CD14-positive monocyte (primary cell): ENCODE results near the gene TMEM247. TPM values are rescaled to one million over a fixed set of nuclear protein-coding genes. Genes with fewer than 3 reads are reported as not detected.

ENCODE experiments used
- DNase-seq, 3 donors: peaks; one replicate each; pipeline ENCODE4 v3.0.0-alpha.2; 2011 to 2022
- H2AFZ ChIP-seq: 2 replicates; pipeline ENCODE4 v1.6.0; 2012; ENCODE audit warnings: mild to moderate bottlenecking, low read depth, low read length, inconsistent platforms; ENCODE audit not compliant: insufficient read depth, poor library complexity, severe bottlenecking
- H3K27ac ChIP-seq, 2 donors: 1 replicate in 1 of 2; 2 replicates in 1 of 2; pipeline ENCODE4 v1.5.1; 2012 to 2013; ENCODE audit warnings: low read length in 2 of 2, control low read depth in 1 of 2, inconsistent platforms in 1 of 2, low read depth in 1 of 2, mild to moderate bottlenecking in 1 of 2
- H3K27me3 ChIP-seq, 2 donors: one replicate each; pipeline versions ENCODE4 v1.6.0 to v1.6.1; 2011 to 2013; ENCODE audit warnings: low read length in 2 of 2; ENCODE audit not compliant: control insufficient read depth in 2 of 2, insufficient read depth in 2 of 2
- H3K36me3 ChIP-seq, 2 donors: replicated peaks in 1 of 2; 1 replicate in 1 of 2; 2 replicates in 1 of 2; pipeline versions ENCODE4 v1.5.1 to v1.6.1; 2012 to 2013; ENCODE audit warnings: low read length in 2 of 2, control low read depth in 1 of 2, inconsistent platforms in 1 of 2, mild to moderate bottlenecking in 1 of 2; ENCODE audit not compliant: insufficient read depth in 2 of 2, control insufficient read depth in 1 of 2
- H3K4me1 ChIP-seq, 2 donors: 1 replicate in 1 of 2; 2 replicates in 1 of 2; pipeline versions ENCODE4 v1.5.1 to v1.6.1; 2012 to 2013; ENCODE audit warnings: low read length in 2 of 2, control low read depth in 1 of 2, inconsistent platforms in 1 of 2, mild to moderate bottlenecking in 1 of 2, moderate library complexity in 1 of 2; ENCODE audit not compliant: insufficient read depth in 2 of 2, control insufficient read depth in 1 of 2
- H3K4me2 ChIP-seq: replicated peaks from 2 replicates; pipeline ENCODE3; 2012; ENCODE audit warnings: low read length, moderate library complexity, mild to moderate bottlenecking; ENCODE audit not compliant: poor library complexity, severe bottlenecking; ENCODE audit errors: extremely low read depth
- H3K4me3 ChIP-seq, 3 experiments: fragments of 200-600 bp in 1 of 3; sonication (generic) in 1 of 3; replicated peaks in 1 of 3; 1 replicate in 2 of 3; 2 replicates in 1 of 3; pipeline ENCODE4 v1.5.1; 2011 to 2013; ENCODE audit warnings: low read length in 3 of 3, mild to moderate bottlenecking in 3 of 3, control low read depth in 2 of 3, low read depth in 2 of 3, inconsistent platforms in 1 of 3, moderate library complexity in 1 of 3
- H3K79me2 ChIP-seq: 2 replicates; pipeline ENCODE4 v1.6.0; 2012; ENCODE audit warnings: mild to moderate bottlenecking, control low read depth, inconsistent platforms, low read length, moderate library complexity; ENCODE audit not compliant: insufficient read depth
- H3K9ac ChIP-seq: 2 replicates; pipeline ENCODE4 v1.6.0; 2017; ENCODE audit warnings: low read length, mild to moderate bottlenecking; ENCODE audit not compliant: insufficient read depth, poor library complexity, severe bottlenecking
- H3K9me3 ChIP-seq, 2 donors: replicated peaks in 1 of 2; 1 replicate in 1 of 2; 2 replicates in 1 of 2; pipeline versions ENCODE4 v1.5.1 to v1.6.1; 2012 to 2013; ENCODE audit warnings: low read length in 2 of 2, control low read depth in 1 of 2; ENCODE audit not compliant: control insufficient read depth in 1 of 2, insufficient read depth in 1 of 2
- H4K20me1 ChIP-seq: 2 replicates; pipeline ENCODE4 v1.6.0; 2012; ENCODE audit warnings: mild to moderate bottlenecking, low read length, control low read depth, moderate library complexity; ENCODE audit not compliant: insufficient read depth
- H3K27ac Mint-ChIP-seq, 7 donors: one replicate each; pipeline ENCODE4 v1.8.0; 2020; ENCODE audit warnings: mild to moderate bottlenecking in 7 of 7, mixed read lengths in 7 of 7, moderate library complexity in 6 of 7, inconsistent platforms in 2 of 7
- H3K27me3 Mint-ChIP-seq, 3 donors: one replicate each; pipeline ENCODE4 v1.8.0; 2021 to 2022; ENCODE audit warnings: low read depth in 3 of 3, mild to moderate bottlenecking in 3 of 3, mixed read lengths in 3 of 3, moderate library complexity in 3 of 3, inconsistent platforms in 1 of 3
- H3K36me3 Mint-ChIP-seq, 2 donors: one replicate each; pipeline ENCODE4 v1.8.0; 2020; ENCODE audit warnings: mixed read lengths in 2 of 2, inconsistent platforms in 1 of 2, mild to moderate bottlenecking in 1 of 2
- H3K4me1 Mint-ChIP-seq: one replicate; pipeline ENCODE4 v1.8.0; 2020; ENCODE audit warnings: mild to moderate bottlenecking, mixed read lengths
- H3K4me3 Mint-ChIP-seq, 2 donors: one replicate each; pipeline ENCODE4 v1.8.0; 2020; ENCODE audit warnings: mild to moderate bottlenecking in 2 of 2, mixed read lengths in 2 of 2, moderate library complexity in 1 of 2
- H3K9me3 Mint-ChIP-seq, 7 donors: one replicate each; pipeline ENCODE4 v1.8.0; 2020 to 2022; ENCODE audit warnings: mixed read lengths in 7 of 7, mild to moderate bottlenecking in 6 of 7, moderate library complexity in 6 of 7, inconsistent platforms in 2 of 7
- CTCF ChIP-seq: fragments of 200-600 bp; IDR thresholded peaks from one replicate; pipeline ENCODE4 v1.8.0; 2022; ENCODE audit warnings: antibody characterized with exemption, mild to moderate bottlenecking
- WGBS: methylation state at CpG from one replicate; pipeline ENCODE4 v1.1.5; 2013; ENCODE audit warnings: missing lambda C conversion rate; ENCODE audit not compliant: insufficient coverage; 5-methylcytosine and 5-hydroxymethylcytosine counted together
- intact Hi-C, 2 donors: fragments of 100-400 bp; cut with micrococcal nuclease; formaldehyde crosslinking; loops; one replicate each; pipeline versions ENCODE4 v1.15.0 to v1.15.1; 2023
- polyA plus RNA-seq, 3 donors: library from polyadenylated mRNA; depleted of rRNA in 1 of 3; unstranded in 2 of 3; stranded (reverse) in 1 of 3; fragments of 300-500 nt in 2 of 3; fragments of >200 nt in 1 of 3; fragmentation: Illumina TruSeq in 2 of 3; gene quantifications; 1 replicate in 2 of 3; 2 replicates in 1 of 3; pipeline ENCODE4 v1.2.3, GENCODE V29; 2012 to 2021

Gene TMEM247
- polyA plus RNA-seq, 3 donors, result not detected

GRCh38 chr2:46448111-46448510 lies 31.3 kb upstream of the TMEM247 start:
- no peak overlapping the region for H3K4me3 ChIP-seq
- no peaks in the 10 kb centered on the region for H3K36me3 ChIP-seq
- H3K9me3 ChIP-seq, result peaks cover 0 to 3% of the 10 kb centered on the region in 2 donors
- no peak for TF ChIP-seq CTCF
- no peak overlapping the region for H3K27ac ChIP-seq
- no peaks in the 10 kb centered on the region for H3K79me2 ChIP-seq
- peaks cover 0 to 1% (median 0%) of the 10 kb centered on the region in 3 donors for H3K27me3 Mint-ChIP-seq
- no peak overlapping the region for H3K4me3 Mint-ChIP-seq
- H3K4me2 ChIP-seq, result no peak overlapping the region
- H2AFZ ChIP-seq, result no peak overlapping the region
- no peak overlapping the region for H3K9ac ChIP-seq
- no peaks in the 10 kb centered on the region for H3K4me1 Mint-ChIP-seq
- no peaks in the 10 kb centered on the region for H3K36me3 Mint-ChIP-seq
- H4K20me1 ChIP-seq, result no peaks in the 10 kb centered on the region
- peak overlapping the region in 1 of 7 donors; percentile 26 for H3K27ac Mint-ChIP-seq
- H3K27me3 ChIP-seq, result no peaks in the 10 kb centered on the region
- DNase-seq, result no peak
- no peaks in the 10 kb centered on the region for H3K4me1 ChIP-seq
- H3K9me3 Mint-ChIP-seq, result peaks cover 6 to 16% (median 12%) of the 10 kb centered on the region in 7 donors
- whole genome bisulfite sequencing, result 100% methylated on average over 3 of the region's 6 CpGs
- intact Hi-C loops, result no loop called here

- Histone ChIP-seq H3K4me3 (no peak overlapping the region), H3K9me3 (peaks cover 0 to 3% of the 10 kb centered on the region in 2 donors), H3K4me1 (no peaks in the 10 kb centered on the region), H2AFZ (no peak overlapping the region), H3K36me3 (no peaks in the 10 kb centered on the region), H4K20me1 (no peaks in the 10 kb centered on the region), H3K79me2 (no peaks in the 10 kb centered on the region), H3K27ac (no peak overlapping the region), H3K27me3 (no peaks in the 10 kb centered on the region), H3K4me2 (no peak overlapping the region), H3K9ac (no peak overlapping the region)
- intact Hi-C loops, result no loop called here
- Mint-ChIP-seq H3K36me3 (no peaks in the 10 kb centered on the region), H3K4me3 (no peak overlapping the region), H3K4me1 (no peaks in the 10 kb centered on the region), H3K27me3 (peaks cover 0 to 3% (median 0%) of the 10 kb centered on the region in 3 donors), H3K27ac (no peak overlapping the region), H3K9me3 (peaks cover 6 to 18% (median 11%) of the 10 kb centered on the region in 7 donors)
- no peak for TF ChIP-seq CTCF
- no peak for DNase-seq
Observed at GRCh38 chr2:46448641-46449040, 30.7 kb upstream of the TMEM247 start.
